GM03348 (cell line): ENCODE measurements around the gene ARCN1.
A peak's percentile ranks its signal among the peaks of the same experiment; 100 is the strongest.
"Not testable (repeated sequence)": the region's sequence is repeated elsewhere in the genome, so short reads cannot be mapped to it uniquely, and the experiment has no call there.

Experiments used
- DNase-seq: peaks from one replicate; pipeline ENCODE4 v3.0.0; 2012; ENCODE audit warnings: low spot score

ARCN1 gene

DNA sequence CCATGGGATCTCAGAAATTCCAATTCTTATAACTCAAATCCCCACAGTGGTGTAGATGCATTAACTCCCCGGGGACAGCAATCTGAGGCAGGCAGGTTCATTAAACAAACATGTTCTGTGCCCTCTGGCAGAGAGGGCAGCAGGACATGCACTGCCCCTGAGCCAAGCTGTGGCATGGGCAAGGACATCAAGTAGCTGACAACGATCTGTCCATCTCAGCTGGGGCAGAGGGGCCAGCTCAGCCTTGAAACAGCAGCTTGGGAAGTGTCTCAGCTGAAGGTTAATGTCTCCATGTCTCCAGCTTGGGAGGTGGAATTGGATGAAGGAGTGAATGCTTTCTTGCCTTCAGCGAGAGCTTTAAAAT is 27.6 kb upstream of the ARCN1 start:
- no peak for DNase-seq

DNA sequence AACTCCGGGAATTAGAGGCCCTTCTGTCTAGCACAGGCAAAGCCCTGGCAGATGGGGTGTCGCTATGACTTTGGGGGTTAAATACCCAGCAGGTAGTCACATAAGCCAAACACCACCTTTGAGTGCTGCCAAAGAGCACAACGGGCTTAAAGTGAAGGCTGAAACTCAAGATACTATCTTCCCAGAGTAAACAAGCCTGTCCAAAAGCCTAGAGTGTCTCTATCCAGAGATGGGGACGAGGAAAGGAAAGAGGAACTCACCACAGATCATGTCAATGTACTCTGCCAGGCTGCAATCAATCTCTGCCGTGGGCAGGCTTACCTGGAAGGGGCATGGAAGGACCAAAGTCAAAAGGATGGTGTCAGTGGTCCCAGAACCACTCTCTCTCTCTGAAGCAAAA is 26.7 kb upstream of the ARCN1 start:
- DNase-seq = no peak

DNA sequence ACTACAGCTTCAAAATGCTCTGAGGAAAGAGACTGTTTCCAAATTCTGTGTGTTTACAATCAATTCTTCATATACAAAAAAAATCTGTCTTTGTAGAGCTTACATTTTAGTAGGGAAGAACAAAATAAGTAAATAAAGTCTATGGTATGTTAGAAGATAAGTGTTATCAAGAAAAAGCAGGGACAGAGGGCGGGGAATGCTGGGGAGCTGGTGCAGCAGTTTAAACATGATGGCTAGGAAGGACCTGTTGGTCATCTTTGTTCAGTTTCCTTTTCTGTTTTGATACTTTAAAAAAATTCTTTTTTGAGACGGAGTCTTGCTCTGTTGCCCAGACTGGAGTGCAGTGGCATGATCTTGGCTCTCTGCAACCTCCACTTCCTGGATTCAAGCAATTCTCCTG is 25.1 kb upstream of the ARCN1 start:
- DNase-seq = no peak

DNA sequence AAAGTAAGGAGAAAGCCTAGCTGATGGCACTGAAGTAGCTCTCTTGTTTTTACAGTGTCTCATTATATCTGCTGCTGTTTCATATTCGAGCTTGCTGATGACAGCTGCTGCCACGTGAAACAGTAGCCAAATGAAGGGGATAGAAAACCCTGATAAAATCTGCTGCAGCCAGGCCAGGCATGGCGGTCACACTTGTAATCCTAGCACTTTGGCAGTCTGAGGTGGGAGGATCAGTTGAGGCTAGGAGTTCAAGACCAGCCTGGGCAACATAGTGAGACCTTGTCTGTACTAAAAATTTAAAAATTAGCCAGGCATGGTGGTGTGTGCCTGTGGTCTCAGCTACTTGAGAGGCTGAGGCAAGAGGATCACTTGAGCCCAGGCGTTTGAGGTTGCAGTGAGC is 19.9 kb upstream of the ARCN1 start:
- DNase-seq = no peak

DNA sequence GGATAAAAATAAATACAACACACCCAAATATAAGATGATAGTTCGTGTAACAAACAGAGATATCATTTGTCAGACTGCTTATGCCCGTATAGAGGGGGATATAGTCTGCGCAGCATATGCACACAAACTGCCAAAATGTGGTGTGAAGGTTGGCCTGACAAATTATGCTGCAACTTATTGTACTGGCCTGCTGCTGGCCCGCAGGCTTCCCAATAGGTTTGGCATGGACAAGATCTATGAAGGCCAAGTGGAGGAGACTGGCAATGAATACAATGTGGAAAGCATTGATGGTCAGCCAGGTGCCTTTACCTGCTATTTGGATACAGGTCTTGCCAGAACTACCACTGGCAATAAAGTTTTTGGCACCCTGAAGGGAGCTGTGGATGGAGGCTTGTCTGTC is 11.4 kb upstream of the ARCN1 start:
- DNase-seq = no peak

DNA sequence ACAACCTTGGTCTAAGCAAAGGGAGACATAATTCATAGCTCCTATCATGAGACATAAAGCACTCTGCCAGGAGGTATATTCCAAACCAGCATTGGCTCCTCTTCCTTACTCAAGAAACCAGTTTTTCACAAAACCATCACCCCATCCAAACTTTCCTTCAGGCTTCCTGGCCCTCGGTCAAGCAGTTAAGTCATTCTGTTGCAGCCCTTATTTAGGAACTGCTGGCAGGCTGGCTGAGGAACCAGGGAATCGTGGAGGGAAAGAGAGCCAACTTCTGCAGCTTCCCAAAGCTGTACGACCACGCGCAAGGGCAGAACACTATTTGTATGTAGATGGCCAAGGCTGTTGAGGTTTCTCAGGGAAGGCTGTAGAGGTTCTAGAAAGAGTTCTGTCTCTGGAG is 7.2 kb upstream of the ARCN1 start:
- DNase-seq = peak; percentile 64

DNA sequence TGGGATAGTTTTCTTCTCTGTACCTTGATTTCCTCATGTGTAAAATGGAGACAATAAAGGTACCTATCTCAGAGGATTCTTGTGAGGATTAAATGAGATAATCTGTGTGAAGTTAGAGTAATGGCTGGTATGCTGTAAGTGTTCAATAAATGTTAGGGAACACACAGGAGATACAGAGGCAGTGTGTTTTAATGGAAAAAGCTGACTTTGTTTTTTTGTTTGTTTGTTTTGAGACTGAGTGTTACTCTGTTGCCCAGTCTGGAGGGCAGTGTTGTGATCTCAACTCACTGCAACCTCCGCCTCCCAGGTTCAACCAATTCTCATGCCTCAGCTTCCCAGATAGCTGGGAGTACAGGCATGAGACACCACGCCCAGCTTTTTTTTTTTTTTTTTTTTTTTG is 2.5 kb upstream of the ARCN1 start:
- no peak for DNase-seq

DNA sequence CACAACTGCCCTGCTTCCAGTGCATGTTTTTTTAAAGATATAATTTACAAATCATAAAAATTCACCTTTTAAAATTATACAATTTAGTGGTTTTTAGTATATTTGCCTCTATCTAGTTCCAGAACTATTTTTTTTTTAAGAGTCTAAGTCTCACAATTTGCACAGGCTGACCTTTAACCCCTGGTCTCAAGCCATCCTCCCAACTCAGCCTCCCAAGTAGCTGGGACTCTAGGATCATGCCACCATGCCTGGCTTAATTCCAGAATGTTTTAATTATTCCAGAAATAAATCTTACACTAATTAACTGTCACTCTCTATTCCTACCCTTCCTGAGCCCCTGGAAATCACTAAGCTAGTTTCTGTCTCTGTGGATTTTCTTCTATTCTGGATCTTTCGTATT is 1.4 kb upstream of the ARCN1 start:
- no peak for DNase-seq

DNA sequence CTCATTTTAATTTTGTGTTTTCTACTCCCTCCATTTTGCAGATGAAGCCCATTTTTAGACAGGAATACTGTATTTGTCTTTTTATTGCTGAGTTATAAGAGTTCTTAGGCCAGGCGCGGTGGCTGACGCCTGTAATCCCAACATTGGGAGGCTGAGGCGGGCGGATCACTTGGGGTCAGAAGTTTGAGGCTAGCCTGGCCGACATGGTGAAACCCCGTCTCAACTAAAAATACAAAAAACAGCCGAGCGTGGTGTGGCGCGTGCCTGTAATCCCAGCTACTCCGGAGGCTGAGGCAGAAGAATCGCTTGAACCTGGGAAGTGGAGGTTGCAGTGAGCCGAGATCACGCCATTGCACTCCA is 528 bp upstream of the ARCN1 start:
- not testable (repeated sequence) for DNase-seq

DNA sequence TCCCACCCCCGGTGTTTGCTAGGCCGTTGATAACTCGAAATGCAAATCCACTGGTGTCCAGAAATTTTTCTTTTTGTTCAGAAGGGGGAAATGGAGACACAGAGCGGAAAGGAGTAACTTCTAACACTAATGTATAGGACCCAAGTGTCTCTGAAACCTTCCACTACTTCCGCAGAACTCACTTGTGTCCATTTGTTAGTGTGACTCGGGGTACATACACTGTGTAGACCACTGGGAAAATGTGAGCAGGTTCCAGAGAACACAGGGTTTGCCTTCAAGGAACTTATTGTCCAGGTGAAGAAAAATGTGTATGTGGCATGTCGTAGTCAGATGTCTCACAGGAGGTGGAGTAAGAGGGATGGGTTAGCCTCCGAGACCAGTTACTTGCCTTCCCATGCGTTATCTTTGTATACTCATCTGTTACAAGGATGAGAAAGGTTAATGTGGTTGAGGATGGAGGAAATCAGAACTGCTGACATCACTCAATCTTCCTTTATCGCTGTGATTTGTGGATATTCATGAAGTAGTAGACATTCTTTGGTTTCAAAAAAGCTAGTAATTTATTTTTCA is 857 bp downstream of the ARCN1 start:
- peak; percentile 50 for DNase-seq

DNA sequence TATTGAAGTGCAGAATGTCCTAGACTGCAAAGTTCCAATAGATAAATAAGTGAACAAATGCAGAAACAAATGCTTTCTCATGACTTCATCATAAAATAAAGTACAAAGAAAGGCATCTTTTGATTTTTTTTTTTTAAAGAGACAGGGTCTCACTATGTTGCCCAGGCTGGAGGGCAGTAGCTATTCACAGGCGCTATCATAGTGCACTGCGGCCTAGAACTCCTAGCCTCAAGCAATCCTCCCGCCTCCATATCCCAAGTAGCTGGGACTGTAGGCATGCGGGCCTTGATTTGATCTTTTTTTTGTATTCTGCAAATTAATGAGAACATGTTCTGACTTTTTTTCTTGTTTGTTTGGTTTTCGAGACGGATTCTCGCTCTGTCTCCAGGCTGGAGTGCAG is 2.4 kb downstream of the ARCN1 start:
- no peak for DNase-seq

DNA sequence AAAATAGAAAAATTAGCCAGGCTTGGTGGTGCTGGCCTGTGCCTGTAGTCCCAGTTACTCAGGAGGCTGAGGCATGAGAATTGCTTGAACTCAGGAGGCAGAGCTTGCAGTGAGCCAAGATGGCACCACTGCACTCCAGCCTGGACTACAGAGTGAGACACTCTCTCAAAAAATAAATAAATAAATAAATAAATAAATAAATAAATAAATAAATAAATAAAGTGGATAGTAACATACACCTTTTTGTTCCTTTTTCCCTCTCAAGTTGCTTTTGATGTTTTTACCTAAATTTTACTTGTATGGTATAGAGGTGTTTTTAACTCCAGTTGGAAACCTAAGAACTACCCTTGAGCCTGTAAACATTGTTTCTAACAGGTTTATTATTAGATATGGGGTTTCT is 5.8 kb downstream of the ARCN1 start:
- DNase-seq = not testable (repeated sequence)

DNA sequence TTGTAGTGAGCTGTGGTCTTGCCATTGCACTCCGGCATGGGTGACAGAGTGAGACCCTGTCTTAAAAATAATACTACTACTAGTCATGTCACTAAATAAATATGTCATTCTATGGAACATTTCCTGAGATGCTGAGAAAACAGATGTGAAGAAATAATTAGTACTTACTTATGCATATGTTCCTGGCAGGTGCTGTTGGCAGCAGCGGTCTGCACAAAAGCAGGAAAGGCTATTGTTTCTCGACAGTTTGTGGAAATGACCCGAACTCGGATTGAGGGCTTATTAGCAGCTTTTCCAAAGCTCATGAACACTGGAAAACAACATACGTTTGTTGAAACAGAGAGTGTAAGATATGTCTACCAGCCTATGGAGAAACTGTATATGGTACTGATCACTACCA is 8.8 kb downstream of the ARCN1 start:
- no peak for DNase-seq

DNA sequence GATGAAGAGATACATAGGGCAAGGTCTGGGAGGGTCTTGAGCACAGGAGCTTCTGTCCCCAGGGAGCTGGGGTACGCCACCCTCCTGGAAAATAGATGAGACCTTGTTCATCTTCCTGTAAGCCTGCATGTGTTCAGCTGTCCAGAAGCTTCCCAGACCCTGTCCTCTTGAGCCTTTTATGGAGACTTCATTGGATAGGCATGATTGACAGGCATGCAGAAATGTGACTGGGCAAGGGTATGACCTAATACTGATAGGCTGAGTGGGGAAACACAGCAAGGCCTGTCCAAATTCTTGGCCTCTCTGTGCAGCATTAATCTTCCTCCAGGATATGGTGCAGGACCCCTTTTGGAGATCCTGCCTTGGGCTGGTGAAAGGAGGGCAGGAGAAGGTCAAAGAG is 15.7 kb downstream of the ARCN1 start:
- DNase-seq = no peak

DNA sequence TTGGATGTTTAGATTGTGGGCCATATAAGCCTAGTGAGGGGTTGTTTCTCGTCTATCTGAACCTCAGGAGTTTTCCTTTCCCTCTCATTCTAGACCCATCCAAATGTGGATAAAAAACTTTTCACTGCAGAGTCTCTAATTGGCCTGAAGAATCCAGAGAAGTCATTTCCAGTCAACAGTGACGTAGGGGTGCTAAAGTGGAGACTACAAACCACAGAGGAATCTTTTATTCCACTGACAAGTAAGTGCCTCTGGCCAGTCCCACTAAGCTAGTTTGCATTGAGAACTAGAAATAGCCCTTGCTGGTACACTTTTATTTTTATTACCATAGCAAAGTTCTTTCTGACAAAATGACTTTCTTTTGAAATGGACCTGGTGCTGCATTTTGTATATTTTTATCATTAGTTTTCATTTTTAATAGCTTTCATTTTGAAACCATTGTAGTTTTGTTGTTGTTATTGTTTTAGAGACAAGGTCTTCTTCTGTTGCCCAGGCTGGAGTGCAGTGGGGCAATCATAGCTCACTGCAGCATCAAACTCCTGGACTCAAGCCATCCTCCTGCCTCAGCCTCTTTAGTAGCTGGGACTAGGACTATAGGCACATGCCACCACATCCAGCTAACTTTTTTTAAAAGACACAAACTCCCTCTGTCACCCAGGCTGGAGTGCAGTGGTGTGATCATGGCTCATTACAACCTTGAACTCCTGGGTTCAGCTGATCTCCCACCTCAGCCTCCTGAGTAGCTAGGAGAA is 20.6 kb downstream of the ARCN1 start:
- peak; percentile 42 for DNase-seq

DNA sequence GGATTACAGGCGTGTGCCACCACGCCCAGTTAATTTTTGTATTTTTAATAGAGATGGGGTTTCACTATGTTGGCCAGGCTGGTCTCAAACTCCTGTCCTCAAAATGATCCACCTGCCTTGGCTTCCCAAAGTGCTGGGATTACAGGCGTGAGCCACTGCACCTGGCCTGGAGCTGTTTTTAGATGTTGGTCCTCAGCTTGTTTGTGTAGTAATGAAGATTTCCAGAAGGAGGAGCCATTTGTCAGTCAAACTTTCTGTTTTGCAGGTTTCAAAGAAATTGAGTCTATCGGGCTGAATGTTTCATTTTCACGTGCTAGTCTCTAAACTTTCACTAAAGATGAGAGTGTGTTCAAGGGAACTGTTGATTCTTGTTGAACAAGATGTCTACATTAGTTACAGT is 22.8 kb downstream of the ARCN1 start:
- DNase-seq = not testable (repeated sequence)

DNA sequence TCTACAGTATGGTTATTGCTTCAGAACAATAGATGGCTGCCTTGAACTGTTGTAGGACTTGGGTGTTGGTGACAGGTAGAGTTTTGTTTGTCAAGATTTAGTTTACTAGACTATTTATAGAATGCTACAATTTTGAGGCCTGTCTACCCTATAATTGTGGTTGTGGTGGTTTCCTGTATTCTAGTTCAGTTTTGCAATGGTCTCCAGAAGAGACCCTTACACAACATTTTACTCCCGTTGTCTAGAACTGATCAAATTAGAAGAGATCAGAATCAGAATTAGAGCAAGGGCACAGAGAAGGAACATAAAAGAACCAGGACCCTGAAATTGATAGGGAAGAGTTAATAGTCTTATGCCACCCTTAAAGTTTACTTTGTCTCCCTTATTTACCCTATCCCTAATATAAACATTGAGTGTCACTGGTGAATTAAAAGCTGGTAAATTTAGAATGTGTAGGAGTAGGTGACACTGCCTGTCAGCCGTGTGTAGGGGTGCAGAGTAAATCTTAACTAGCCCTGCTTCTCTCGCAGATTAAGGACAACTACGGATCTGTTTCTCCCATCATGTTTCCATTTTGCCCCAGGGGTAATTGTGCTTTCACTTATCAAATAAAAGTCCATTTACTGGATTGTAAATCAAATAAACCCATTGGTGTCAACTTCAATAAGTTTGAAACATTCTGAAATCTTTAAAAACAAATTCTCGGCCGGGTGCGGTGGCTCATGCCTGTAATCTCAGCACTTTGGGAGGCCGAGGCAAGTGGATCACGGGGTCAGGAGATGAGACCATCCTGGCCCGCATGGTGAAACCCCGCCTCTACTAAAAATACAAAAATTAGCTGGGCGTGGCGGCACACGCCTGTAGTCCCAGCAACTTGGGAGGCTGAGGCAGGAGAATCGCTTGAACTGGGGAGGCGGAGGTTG is 24.3 kb downstream of the ARCN1 start:
- no peak for DNase-seq

DNA sequence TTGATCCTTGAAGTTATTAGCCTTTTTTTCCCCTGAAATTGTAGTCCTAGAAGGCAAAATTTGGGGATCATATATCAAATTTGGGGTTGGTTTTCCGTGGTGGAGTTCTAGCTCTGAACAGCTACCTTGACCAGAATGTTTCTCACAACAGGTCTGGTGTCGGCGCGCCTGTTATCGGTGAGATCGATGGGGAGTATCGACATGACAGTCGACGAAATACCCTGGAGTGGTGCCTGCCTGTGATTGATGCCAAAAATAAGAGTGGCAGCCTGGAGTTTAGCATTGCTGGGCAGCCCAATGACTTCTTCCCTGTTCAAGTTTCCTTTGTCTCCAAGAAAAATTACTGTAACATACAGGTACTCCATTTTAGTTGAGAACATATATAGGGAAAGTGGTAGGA is 25.3 kb downstream of the ARCN1 start:
- no peak for DNase-seq

DNA sequence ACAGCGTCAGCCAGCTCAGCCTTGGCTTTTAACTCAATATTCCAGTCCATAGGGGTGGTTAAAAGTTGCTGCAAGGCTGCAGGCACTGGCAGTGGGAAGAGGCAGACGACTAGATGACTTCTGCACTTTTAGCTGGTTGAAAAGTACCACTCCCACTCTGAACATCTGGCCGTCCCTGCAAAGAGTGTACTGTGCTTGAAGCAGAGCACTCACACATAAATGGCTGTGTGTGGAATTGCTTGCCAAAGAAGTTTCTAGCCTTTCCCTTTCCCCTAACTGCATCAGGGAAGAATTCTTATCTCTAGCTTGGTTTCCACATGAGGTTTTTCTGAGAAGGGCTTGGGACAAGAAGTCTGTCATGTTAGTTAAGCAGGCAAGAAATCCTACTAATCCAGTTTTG is 30.1 kb downstream of the ARCN1 start:
- no peak for DNase-seq

DNA sequence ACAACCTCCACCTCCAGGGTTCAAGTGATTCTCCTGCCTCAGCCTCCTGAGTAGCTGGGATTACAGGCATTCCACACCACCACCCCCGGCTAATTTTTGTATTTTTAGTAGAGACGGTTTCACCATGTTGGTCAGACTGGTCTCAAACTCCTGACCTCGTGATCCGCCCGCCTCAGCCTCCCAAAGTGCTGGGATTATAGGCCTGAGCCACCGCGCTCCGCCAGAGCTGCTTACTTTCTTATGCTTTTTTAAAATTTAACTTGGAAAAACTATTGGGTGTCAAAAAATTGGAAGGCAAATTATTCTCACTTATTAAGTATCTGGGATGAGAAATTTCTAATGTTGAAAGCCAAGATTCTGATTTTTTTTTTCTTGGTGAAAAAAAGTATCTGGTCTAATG is 31.5 kb downstream of the ARCN1 start:
- DNase-seq = not testable (repeated sequence)

DNA sequence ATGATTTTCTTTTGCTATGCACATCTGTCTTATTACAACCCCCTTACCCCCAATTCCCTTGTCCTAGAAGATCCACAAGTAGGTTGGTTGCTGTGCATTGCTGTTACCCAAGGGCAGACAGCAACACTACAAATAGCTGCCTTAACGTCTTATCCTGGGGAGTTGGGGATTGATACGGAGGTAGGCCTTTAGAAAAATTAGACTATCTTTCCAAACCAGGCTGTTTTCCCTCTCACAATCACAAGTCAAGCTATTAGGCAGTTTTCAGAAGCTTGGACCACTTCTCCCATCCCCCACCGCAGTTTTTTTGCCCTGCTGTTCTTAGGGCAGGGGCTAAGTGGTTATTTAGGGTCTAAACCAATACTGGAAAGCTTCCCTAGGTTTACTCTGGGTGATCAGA is 32.4 kb downstream of the ARCN1 start:
- no peak for DNase-seq

DNA sequence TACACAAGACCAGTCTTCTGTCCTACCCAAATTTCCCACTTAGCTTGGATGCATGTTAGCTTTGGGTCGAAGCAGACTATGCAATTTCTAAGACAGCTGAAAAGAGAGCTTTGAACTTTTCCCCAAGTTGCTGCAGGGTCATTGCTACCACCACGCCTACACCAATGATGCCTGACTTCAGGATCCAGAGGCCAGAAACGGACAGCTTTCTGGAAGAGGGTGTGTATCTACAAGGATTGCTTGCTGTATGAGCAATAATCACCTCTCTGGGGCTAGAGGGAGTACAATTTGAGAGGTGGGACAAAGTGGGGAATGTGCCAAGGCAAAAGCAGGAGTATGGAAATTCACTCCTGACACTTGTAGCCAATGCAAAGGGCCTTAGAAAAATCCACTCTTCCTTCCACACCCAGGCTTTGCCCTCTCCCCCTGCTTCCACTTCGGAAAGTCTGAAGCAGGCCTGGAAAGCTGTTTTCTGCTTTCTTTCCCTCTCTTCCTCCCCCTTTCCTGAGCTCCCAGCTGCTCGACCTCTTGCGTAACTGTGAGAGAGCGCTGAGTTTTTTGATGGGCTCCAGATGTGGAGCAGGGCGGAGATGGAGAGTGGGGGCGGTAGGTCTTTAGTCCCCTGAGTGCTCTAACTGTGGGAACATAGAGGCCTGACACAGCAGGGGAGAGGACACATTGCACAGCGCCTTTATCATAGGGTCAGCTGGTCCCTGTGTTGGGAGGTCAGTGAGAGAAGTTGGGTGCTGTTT is 33.1 kb downstream of the ARCN1 start:
- DNase-seq = peak; percentile 84
